ENCODE results near the gene CARD10.

- TF ChIP-seq CTCF (IDR thresholded peaks at IDR 0.05) (no peak), POLR2A (IDR thresholded peaks at IDR 0.05) (no peak)
These were observed 7.7 kb downstream of the CARD10 start for GRCh38 chr22:37511395-37512104.
